Naive thymus-derived CD4-positive, alpha-beta T cell (primary cell): Measurements from ENCODE around the gene UBAP2L. TPM values are rescaled to one million over a fixed set of nuclear protein-coding genes. Genes with fewer than 3 reads are reported as not detected.
"Not testable (repeated sequence)": the region's sequence is repeated elsewhere in the genome, so short reads cannot be mapped to it uniquely, and the experiment has no call there.

Experiments
- ATAC-seq: fragments of 150-1000 bp; cut with Tn5 transposase; 2 replicates; pipeline ENCODE4 v1.10.0; 2021; ENCODE audit warnings: mild to moderate bottlenecking, moderate library complexity
- CTCF ChIA-PET: fragments of 350-600 bp; sonication (Branson Sonifier 250); formaldehyde crosslinking; loops from one replicate; lab custom pipeline; 2021; ENCODE audit warnings: antibody characterized with exemption; lab: Charles Lee
- POLR2A ChIA-PET: fragments of 350-600 bp; sonication (Branson Sonifier 250); formaldehyde crosslinking; loops from one replicate; lab custom pipeline; 2021; ENCODE audit warnings: antibody characterized with exemption, inconsistent platforms; lab: Charles Lee
- DNase-seq, 9 donors: peaks; one replicate each; pipeline versions ENCODE4 v3.0.0 to v3.0.0-alpha.2; 2020 to 2022; ENCODE audit warnings: mixed read lengths in 1 of 9
- H3K27ac ChIP-seq: one replicate; pipeline ENCODE4 v1.7.0; 2013; ENCODE audit warnings: mild to moderate bottlenecking, low read depth, low read length, moderate library complexity
- H3K27me3 ChIP-seq, 2 donors: one replicate each; pipeline ENCODE4 v1.7.0; 2013; ENCODE audit warnings: low read length in 2 of 2, mild to moderate bottlenecking in 2 of 2, moderate library complexity in 2 of 2; ENCODE audit not compliant: control insufficient read depth in 2 of 2, insufficient read depth in 2 of 2
- H3K36me3 ChIP-seq, 3 experiments: 1 replicate in 2 of 3; 2 replicates in 1 of 3; pipeline ENCODE4 v1.7.0; 2013; ENCODE audit warnings: low read length in 3 of 3, mild to moderate bottlenecking in 3 of 3, moderate library complexity in 1 of 3; ENCODE audit not compliant: insufficient read depth in 3 of 3, control insufficient read depth in 2 of 3
- H3K4me1 ChIP-seq, 2 donors: one replicate each; pipeline ENCODE4 v1.7.0; 2013; ENCODE audit warnings: low read length in 2 of 2, mild to moderate bottlenecking in 2 of 2, moderate library complexity in 1 of 2; ENCODE audit not compliant: control insufficient read depth in 2 of 2, insufficient read depth in 2 of 2
- H3K4me3 ChIP-seq: 2 replicates; pipeline ENCODE4 v1.7.0; 2013; ENCODE audit warnings: mild to moderate bottlenecking, low read length
- H3K9me3 ChIP-seq, 3 experiments: 1 replicate in 2 of 3; 2 replicates in 1 of 3; pipeline ENCODE4 v1.7.0; 2013; ENCODE audit warnings: low read length in 3 of 3; ENCODE audit not compliant: control insufficient read depth in 2 of 3
- H3K27ac Mint-ChIP-seq, 9 donors: one replicate each; pipeline ENCODE4 v1.8.0; 2020 to 2022; ENCODE audit warnings: mixed read lengths in 9 of 9, mild to moderate bottlenecking in 8 of 9, moderate library complexity in 5 of 9, inconsistent platforms in 2 of 9
- H3K27me3 Mint-ChIP-seq, 5 donors: one replicate each; pipeline ENCODE4 v1.8.0; 2021 to 2022; ENCODE audit warnings: mixed read lengths in 5 of 5, mild to moderate bottlenecking in 1 of 5
- H3K36me3 Mint-ChIP-seq, 5 donors: one replicate each; pipeline ENCODE4 v1.8.0; 2020 to 2022; ENCODE audit warnings: mixed read lengths in 5 of 5, mild to moderate bottlenecking in 3 of 5, inconsistent platforms in 1 of 5
- H3K4me1 Mint-ChIP-seq, 7 donors: one replicate each; pipeline ENCODE4 v1.8.0; 2020 to 2022; ENCODE audit warnings: mixed read lengths in 7 of 7, mild to moderate bottlenecking in 3 of 7, inconsistent platforms in 1 of 7
- H3K4me3 Mint-ChIP-seq, 10 donors: one replicate each; pipeline ENCODE4 v1.8.0; 2020 to 2022; ENCODE audit warnings: mild to moderate bottlenecking in 10 of 10, mixed read lengths in 10 of 10, moderate library complexity in 6 of 10, inconsistent platforms in 2 of 10
- H3K9me3 Mint-ChIP-seq, 11 donors: one replicate each; pipeline ENCODE4 v1.8.0; 2020 to 2022; ENCODE audit warnings: mixed read lengths in 11 of 11, mild to moderate bottlenecking in 4 of 11, inconsistent platforms in 1 of 11, moderate library complexity in 1 of 11
- intact Hi-C, 2 donors: fragments of 100-400 bp; cut with micrococcal nuclease; formaldehyde crosslinking; loops; one replicate each; pipeline ENCODE4 v1.15.1; 2023
- polyA plus RNA-seq, 2 donors: library from polyadenylated mRNA; unstranded; fragments of 300-500 nt; fragmentation: Illumina TruSeq; gene quantifications; one replicate each; pipeline ENCODE4 v1.2.3, GENCODE V29; 2021
- total RNA-seq, 6 experiments: library from RNA in 5 of 6; stranded (reverse) in 5 of 6; gene quantifications; 1 replicate in 5 of 6; 2 replicates in 1 of 6; pipeline ENCODE4 v1.2.3 and lab custom pipeline; 2021 to 2026

UBAP2L gene
- total and polyA plus RNA-seq, 7 experiments from 2014 or later, result 49.4 to 235 (median 186) TPM

DNA sequence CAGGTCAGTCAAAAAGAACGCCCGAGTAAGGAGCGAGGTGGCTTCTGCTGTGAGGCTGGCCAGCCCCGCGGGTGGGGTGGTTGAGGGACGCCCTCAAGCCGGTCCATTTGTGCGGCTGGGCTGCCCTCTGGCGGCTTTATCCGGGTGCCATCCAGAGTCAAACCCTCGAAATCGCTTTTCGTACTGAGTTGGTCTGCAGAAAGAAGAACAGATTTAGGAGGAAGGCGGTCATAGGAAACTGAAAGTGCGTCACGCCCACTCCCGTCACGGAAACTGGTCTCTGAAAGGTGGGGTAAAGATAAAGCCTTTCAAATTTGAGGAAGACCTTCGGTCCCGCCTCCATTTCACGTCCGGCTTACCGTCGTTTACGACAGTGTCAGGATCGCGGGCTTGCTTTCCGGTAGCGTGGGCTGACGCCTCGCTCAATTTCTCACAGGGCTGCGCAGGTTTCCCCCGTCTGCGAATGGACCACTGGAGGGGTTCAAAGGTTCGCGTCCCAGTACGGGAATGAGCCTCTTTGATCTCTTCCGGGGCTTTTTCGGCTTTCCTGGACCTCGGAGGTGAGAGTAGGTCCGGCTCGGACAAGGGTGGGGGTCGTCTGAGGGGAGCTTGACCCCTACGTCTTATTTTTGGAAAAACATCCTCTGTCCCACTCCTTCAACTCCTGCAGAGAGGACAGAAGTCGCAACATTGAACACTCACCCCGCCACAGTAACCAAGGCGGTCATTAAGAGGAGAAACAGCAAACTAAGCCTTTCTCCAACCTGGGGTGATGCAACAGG lies 51.7 kb downstream of the UBAP2L start, which contains the start of gene HAX1:
Gene HAX1 (plus strand): TSS at position 413 of the 782 bp plus-strand sequence. CDS start 95 bp downstream, at position 508.
- Mint-ChIP-seq H3K9me3 (no peaks in the 10 kb centered on the region), H3K4me3 (peak within 1 kb of the TSS; percentile 94 to 99 (median 97)), H3K27me3 (no peaks in the 10 kb centered on the region), H3K36me3 (peaks cover 5 to 29% (median 17%) of the 10 kb centered on the region in 5 donors), H3K27ac (peak within 1 kb of the TSS; percentile 97 to 99 (median 99)), H3K4me1 (peaks cover 20 to 47% (median 42%) of the 10 kb centered on the region in 7 donors)
- Histone ChIP-seq H3K4me1 (peaks cover 10 to 20% of the 10 kb centered on the region in 2 donors), H3K36me3 (peaks cover 0 to 51% (median 0%) of the 10 kb centered on the region in 3 experiments), H3K27me3 (no peaks in the 10 kb centered on the region), H3K4me3 (peak within 1 kb of the TSS; percentile 98), H3K27ac (peak within 1 kb of the TSS; percentile 92), H3K9me3 (no peaks in the 10 kb centered on the region)
- ChIA-PET CTCF (interaction anchor here (0.6 to 4.5 kb wide), 8 partner anchors 9 to 73 kb away, joined by 3 to 34 read pairs (median 4); no protein-coding TSS in a partner anchor), POLR2A (interaction anchor here (0.6 to 3.2 kb wide), 27 partner anchors 9 to 695 kb away, joined by 3 to 18 read pairs (median 3); partner anchors contain the start of genes CREB3L4, RPS27, TPM3 and UBAP2L)
- intact Hi-C loops, result loop anchor here (1.0 to 5.0 kb wide), 25 partner anchors 52 to 780 kb away; partner anchors contain the start of genes CRTC2 (in 2 of the 2), ILF2 (in 2 of the 2), RPS27 (in 2 of the 2) and UBAP2L (in 2 of the 2)
- DNase-seq (peak; percentile 74 to 99 (median 97)), ATAC-seq (peak; percentile 95)

DNA sequence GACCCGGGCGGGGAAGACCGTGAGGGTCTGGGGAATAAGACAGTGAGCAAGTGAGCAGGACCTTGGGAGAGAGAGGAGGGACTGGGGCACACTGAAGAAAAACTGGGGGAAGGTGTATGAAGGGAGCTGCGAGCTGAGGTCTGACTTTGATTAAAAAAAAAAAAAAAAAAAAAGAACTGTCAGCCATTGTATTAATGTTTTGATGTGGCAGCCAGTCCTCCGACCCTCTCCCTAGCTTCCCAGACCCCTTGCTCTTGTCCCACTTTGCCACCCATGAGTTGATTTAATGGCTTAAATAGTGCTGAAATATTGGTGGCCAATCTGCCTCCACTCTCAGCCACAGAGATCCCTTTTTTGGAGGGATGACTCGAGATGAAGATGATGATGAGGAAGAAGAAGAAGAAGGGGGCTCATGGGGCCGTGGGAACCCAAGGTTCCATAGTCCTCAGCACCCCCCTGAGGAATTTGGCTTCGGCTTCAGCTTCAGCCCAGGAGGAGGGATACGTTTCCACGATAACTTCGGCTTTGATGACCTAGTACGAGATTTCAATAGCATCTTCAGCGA lies 52.3 kb downstream of the UBAP2L start:
- DNase-seq (no peak), ATAC-seq (no peak)
- Histone ChIP-seq H3K4me3 (peak overlapping the region; percentile 98), H3K36me3 (peaks cover 0 to 51% (median 0%) of the 10 kb centered on the region in 3 experiments), H3K27ac (peak overlapping the region; percentile 92), H3K4me1 (peaks cover 10 to 20% of the 10 kb centered on the region in 2 donors), H3K9me3 (no peaks in the 10 kb centered on the region), H3K27me3 (no peaks in the 10 kb centered on the region)
- H3K9me3 Mint-ChIP-seq, result no peaks in the 10 kb centered on the region
- ChIA-PET POLR2A (interaction anchor here (0.6 to 3.2 kb wide), 14 partner anchors 16 to 696 kb away, joined by 3 to 18 read pairs (median 4); partner anchors contain the start of genes RPS27 and UBAP2L), CTCF (interaction anchor here (0.6 to 4.3 kb wide), 6 partner anchors 11 to 132 kb away, joined by 3 to 28 read pairs (median 4); no protein-coding TSS in a partner anchor)
- peak overlapping the region; percentile 94 to 99 (median 97) for H3K4me3 Mint-ChIP-seq
- H3K36me3 Mint-ChIP-seq, result peaks cover 5 to 29% (median 17%) of the 10 kb centered on the region in 5 donors
- no peaks in the 10 kb centered on the region for H3K27me3 Mint-ChIP-seq
- intact Hi-C loops, result loop anchor here (1.0 to 5.0 kb wide), 25 partner anchors 52 to 779 kb away; partner anchors contain the start of genes CRTC2 (in 2 of the 2), ILF2 (in 2 of the 2), RPS27 (in 2 of the 2) and UBAP2L (in 2 of the 2)
- peaks cover 20 to 47% (median 42%) of the 10 kb centered on the region in 7 donors for H3K4me1 Mint-ChIP-seq
- H3K27ac Mint-ChIP-seq, result peak overlapping the region; percentile 97 to 99 (median 99)

DNA sequence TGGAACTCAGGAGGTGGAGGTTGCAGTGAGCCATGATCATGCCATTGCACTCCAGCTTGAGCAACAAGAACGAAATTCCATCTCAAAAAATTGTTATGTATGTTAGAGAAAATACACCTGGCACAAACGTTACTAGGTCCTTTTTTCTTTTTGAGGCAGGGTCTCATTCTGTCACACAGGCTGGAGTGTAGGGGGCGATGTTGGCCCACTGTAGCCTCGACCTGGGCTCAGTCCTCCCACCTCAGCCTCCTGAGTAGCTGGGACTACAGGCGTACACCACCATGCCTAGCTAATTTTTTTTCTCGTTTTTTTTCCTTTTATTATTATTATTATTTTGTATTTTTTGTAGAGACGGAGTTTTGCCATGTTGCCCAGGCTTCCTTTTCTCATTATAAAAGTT lies 56.0 kb downstream of the UBAP2L start:
- H3K27me3 ChIP-seq, result no peaks in the 10 kb centered on the region
- Mint-ChIP-seq H3K4me3 (no peak overlapping the region), H3K27ac (no peak overlapping the region), H3K4me1 (peaks cover 17 to 32% (median 30%) of the 10 kb centered on the region in 7 donors), H3K27me3 (no peaks in the 10 kb centered on the region), H3K36me3 (peaks cover 5 to 20% (median 13%) of the 10 kb centered on the region in 5 donors), H3K9me3 (no peaks in the 10 kb centered on the region)
- H3K9me3 ChIP-seq, result no peaks in the 10 kb centered on the region
- intact Hi-C loops, result loop anchor here (1.0 kb wide), 1 partner anchor 202 kb away; no protein-coding TSS in a partner anchor
- ChIA-PET POLR2A (interaction anchor here (0.6 to 2.0 kb wide), 5 partner anchors 15 to 469 kb away, joined by 3 to 4 read pairs (median 3); no protein-coding TSS in a partner anchor), CTCF (interaction anchor here (0.7 to 1.2 kb wide), 4 partner anchors 29 to 395 kb away, joined by 3 to 6 read pairs (median 4); no protein-coding TSS in a partner anchor)
- H3K36me3 ChIP-seq, result peaks cover 0 to 24% (median 0%) of the 10 kb centered on the region in 3 experiments
- ATAC-seq, result no peak
- H3K4me3 ChIP-seq, result no peak overlapping the region
- DNase-seq, result peak in 3 of 9 donors; percentile 24 to 33 (median 25)
- peaks cover 10 to 15% of the 10 kb centered on the region in 2 donors for H3K4me1 ChIP-seq
- no peak overlapping the region for H3K27ac ChIP-seq

DNA sequence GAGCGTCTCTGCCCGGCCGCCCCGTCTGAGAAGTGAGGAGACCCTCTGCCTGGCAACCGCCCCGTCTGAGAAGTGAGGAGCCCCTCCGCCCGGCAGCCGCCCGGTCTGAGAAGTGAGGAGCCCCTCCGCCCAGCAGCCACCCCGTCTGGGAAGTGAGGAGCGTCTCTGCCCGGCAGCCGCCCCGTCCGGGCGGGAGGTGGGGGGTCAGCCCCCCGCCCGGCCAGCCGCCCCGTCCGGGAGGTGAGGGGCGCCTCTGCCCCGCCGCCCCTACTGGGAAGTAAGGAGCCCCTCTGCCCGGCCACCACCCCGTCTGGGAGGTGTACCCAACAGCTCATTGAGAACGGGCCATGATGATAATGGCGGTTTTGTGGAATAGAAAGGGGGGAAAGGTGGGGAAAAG lies 66.8 kb downstream of the UBAP2L start:
- H3K27me3 ChIP-seq, H3K36me3 ChIP-seq, POLR2A ChIA-PET, H3K27ac ChIP-seq, CTCF ChIA-PET, H3K4me3 Mint-ChIP-seq, H3K27ac Mint-ChIP-seq, H3K4me3 ChIP-seq, H3K4me1 Mint-ChIP-seq, ATAC-seq, DNase-seq, H3K9me3 Mint-ChIP-seq, H3K4me1 ChIP-seq, H3K36me3 Mint-ChIP-seq, H3K9me3 ChIP-seq, intact Hi-C loops: not testable (repeated sequence)
- H3K27me3 Mint-ChIP-seq, result peaks cover 0 to 18% (median 0%) of the 10 kb centered on the region in 5 donors

DNA sequence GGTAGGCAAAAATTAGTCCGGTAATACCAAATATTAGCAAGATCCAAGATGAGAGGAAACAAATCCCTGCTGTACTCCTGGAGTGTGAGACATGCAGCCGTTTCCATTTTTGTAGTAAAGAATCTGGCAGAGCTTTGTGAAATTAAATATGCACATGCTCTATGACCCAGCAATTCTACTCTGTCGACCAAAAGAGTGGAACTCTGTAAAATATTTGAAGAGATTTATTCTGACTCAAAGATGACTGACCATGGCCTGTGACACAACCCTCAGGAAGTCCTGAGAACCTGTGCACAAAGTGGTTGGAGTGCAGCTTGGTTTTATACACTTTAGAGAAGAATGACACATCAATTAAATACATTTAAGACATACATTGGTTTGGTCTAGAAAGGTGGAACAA lies 67.9 kb downstream of the UBAP2L start:
- Mint-ChIP-seq H3K36me3 (peaks cover 0 to 6% (median 3%) of the 10 kb centered on the region in 5 donors), H3K27me3 (peaks cover 0 to 21% (median 0%) of the 10 kb centered on the region in 5 donors), H3K4me1 (peaks cover 0 to 4% (median 0%) of the 10 kb centered on the region in 7 donors), H3K27ac (no peak overlapping the region), H3K9me3 (peaks cover 0 to 10% (median 5%) of the 10 kb centered on the region in 11 donors), H3K4me3 (no peak overlapping the region)
- H3K4me1 ChIP-seq, result no peaks in the 10 kb centered on the region
- intact Hi-C loops, result no loop called here
- no peak overlapping the region for H3K27ac ChIP-seq
- CTCF ChIA-PET, result no interaction called here
- POLR2A ChIA-PET, result interaction anchor here (0.6 kb wide), 1 partner anchor 172 kb away, joined by 3 read pairs; no protein-coding TSS in a partner anchor
- no peaks in the 10 kb centered on the region for H3K27me3 ChIP-seq
- no peak for ATAC-seq
- H3K4me3 ChIP-seq, result no peak overlapping the region
- H3K36me3 ChIP-seq, result no peaks in the 10 kb centered on the region
- DNase-seq, result no peak
- no peaks in the 10 kb centered on the region for H3K9me3 ChIP-seq

DNA sequence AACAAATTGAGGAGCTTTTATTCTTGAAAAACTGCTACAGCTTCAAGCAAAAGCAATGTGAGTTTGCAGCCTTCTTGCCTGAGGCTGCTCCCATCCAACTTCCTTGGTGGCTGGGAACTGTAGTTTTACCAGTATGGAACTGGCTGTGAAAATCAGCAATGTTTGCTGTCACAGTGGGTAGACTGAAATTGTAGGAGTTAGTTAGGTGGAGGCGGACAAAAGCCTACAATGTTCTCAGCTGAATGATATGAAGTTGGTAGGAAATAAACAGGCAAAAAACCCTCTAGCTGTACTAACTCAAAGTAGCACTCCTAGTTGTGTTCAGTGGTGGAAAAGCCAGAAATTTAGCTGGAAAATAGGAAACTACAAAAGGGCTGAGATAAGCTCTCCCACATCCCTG lies 70.2 kb downstream of the UBAP2L start:
- DNase-seq (no peak), ATAC-seq (no peak)
- no peak overlapping the region for H3K4me3 Mint-ChIP-seq
- no peak overlapping the region for H3K27ac ChIP-seq
- H3K27me3 Mint-ChIP-seq, result peaks cover 0 to 21% (median 0%) of the 10 kb centered on the region in 5 donors
- POLR2A ChIA-PET, result interaction anchor here (0.6 kb wide), 1 partner anchor 15 kb away, joined by 3 read pairs; no protein-coding TSS in a partner anchor
- peaks cover 4 to 10% (median 8%) of the 10 kb centered on the region in 5 donors for H3K36me3 Mint-ChIP-seq
- H3K4me1 ChIP-seq, result no peaks in the 10 kb centered on the region
- H3K27ac Mint-ChIP-seq, result no peak overlapping the region
- H3K9me3 ChIP-seq, result peaks cover 0 to 10% (median 0%) of the 10 kb centered on the region in 3 experiments
- H3K36me3 ChIP-seq, result no peaks in the 10 kb centered on the region
- CTCF ChIA-PET, result interaction anchor here (1.0 kb wide), 1 partner anchor 13 kb away, joined by 3 read pairs; no protein-coding TSS in a partner anchor
- no peak overlapping the region for H3K4me3 ChIP-seq
- no peaks in the 10 kb centered on the region for H3K27me3 ChIP-seq
- H3K9me3 Mint-ChIP-seq, result peaks cover 4 to 27% (median 17%) of the 10 kb centered on the region in 11 donors
- intact Hi-C loops, result no loop called here
- H3K4me1 Mint-ChIP-seq, result no peaks in the 10 kb centered on the region
